SU-DHL-6 (cell line): ENCODE data around the gene MDM2.

Source experiments
- H2AFZ ChIP-seq: fragments of 200-600 bp; sonication (generic); 2 replicates; pipeline ENCODE4 v1.6.1; 2014; ENCODE audit warnings: low read depth, mild to moderate bottlenecking, moderate library complexity, mixed read lengths, antibody characterized with exemption, low read length; ENCODE audit not compliant: severe bottlenecking
- H3F3A ChIP-seq: fragments of 200-600 bp; shearing (Covaris generic); 2 replicates; pipeline ENCODE4 v1.6.0; 2016; ENCODE audit warnings: antibody characterized with exemption, mild to moderate bottlenecking; ENCODE audit not compliant: insufficient read depth
- H3K27ac ChIP-seq: fragments of 200-600 bp; sonication (generic); 2 replicates; pipeline ENCODE4 v1.5.1; 2016; ENCODE audit warnings: low read depth, mild to moderate bottlenecking, low read length, moderate library complexity, mixed read lengths
- H3K27me3 ChIP-seq: fragments of 200-600 bp; sonication (generic), shearing (Covaris generic); 2 replicates; pipeline ENCODE4 v1.6.0; 2014; ENCODE audit warnings: mild to moderate bottlenecking, low read length
- H3K36me3 ChIP-seq: fragments of 200-600 bp; sonication (generic); 2 replicates; pipeline ENCODE4 v1.6.1; 2014; ENCODE audit warnings: mild to moderate bottlenecking, low read length, mixed read lengths
- H3K4me2 ChIP-seq: fragments of 300-600, 200-600 bp; shearing (Covaris generic), sonication (generic); 2 replicates; pipeline ENCODE4 v1.6.0; 2014; ENCODE audit warnings: low read length, low read depth, mild to moderate bottlenecking; ENCODE audit not compliant: poor library complexity, severe bottlenecking
- H3K4me3 ChIP-seq: fragments of 200-600 bp; sonication (generic); 2 replicates; pipeline ENCODE4 v1.5.1; 2014; ENCODE audit warnings: antibody characterized with exemption, low read length, mild to moderate bottlenecking, mixed read lengths; ENCODE audit not compliant: insufficient read depth, poor library complexity, severe bottlenecking
- H3K79me2 ChIP-seq: fragments of 200-600 bp; sonication (generic); 2 replicates; pipeline ENCODE4 v1.6.1; 2014; ENCODE audit warnings: mild to moderate bottlenecking, low read length, moderate library complexity; ENCODE audit not compliant: insufficient read depth
- H3K9ac ChIP-seq: fragments of 200-600 bp; sonication (generic); 2 replicates; pipeline ENCODE4 v1.7.0; 2014; ENCODE audit warnings: mild to moderate bottlenecking, low read length
- H3K9me2 ChIP-seq: fragments of 200-600 bp; sonication (generic); replicated peaks from 2 replicates; pipeline ENCODE4 v1.6.1; 2014; ENCODE audit warnings: low read length; ENCODE audit not compliant: insufficient read depth
- H3K9me3 ChIP-seq: fragments of 200-600 bp; sonication (generic); 2 replicates; pipeline ENCODE4 v1.6.1; 2014; ENCODE audit warnings: low read length, mixed read lengths; ENCODE audit not compliant: insufficient read depth
- H4K20me1 ChIP-seq: fragments of 200-600 bp; sonication (generic); 2 replicates; pipeline ENCODE4 v1.6.1; 2014; ENCODE audit warnings: low read depth, mild to moderate bottlenecking, antibody characterized with exemption, low read length, moderate library complexity, mixed read lengths
- EZH2phosphoT487 ChIP-seq: fragments of 200-600 bp; sonication (generic), shearing (Covaris generic); conservative IDR thresholded peaks from 2 replicates; pipeline ENCODE4 v1.6.1; 2018; ENCODE audit warnings: mild to moderate bottlenecking, antibody characterized with exemption, low read length, moderate library complexity, mixed read lengths
- TF ChIP-seq, protein P1 (sequence below): fragments of 200-600 bp; sonication (generic); IDR thresholded peaks from one replicate; pipeline ENCODE4 v1.5.1; 2017; ENCODE audit warnings: antibody characterized with exemption, mild to moderate bottlenecking, low read length, moderate library complexity; ENCODE audit not compliant: insufficient read depth, poor library complexity, severe bottlenecking

The MDM2 gene

DNA sequence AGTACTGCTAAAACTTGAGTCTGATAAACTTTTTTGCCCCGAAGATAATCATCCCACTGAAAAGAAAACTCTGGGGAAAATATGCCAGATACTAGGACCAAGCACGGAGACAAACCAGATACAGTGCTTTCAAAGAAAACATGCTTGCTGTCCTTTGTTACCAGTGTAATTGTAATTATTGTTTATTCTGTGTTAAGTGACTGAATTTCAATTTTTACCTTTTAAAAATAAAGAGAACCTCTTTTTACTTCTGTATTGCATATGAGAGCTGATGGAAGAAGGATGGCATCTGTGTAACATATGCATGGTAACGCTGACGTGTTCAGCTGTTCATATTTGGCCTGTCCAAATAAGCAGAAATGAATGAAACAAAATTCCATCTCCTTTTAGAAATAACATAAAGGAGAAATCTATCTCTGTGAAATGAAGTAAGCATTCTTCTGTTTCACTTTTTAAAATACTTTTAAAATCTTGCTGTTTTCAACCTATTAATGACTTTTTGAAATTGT, 39.5 kb upstream of the MDM2 start:
- TF ChIP-seq, protein P1, sequence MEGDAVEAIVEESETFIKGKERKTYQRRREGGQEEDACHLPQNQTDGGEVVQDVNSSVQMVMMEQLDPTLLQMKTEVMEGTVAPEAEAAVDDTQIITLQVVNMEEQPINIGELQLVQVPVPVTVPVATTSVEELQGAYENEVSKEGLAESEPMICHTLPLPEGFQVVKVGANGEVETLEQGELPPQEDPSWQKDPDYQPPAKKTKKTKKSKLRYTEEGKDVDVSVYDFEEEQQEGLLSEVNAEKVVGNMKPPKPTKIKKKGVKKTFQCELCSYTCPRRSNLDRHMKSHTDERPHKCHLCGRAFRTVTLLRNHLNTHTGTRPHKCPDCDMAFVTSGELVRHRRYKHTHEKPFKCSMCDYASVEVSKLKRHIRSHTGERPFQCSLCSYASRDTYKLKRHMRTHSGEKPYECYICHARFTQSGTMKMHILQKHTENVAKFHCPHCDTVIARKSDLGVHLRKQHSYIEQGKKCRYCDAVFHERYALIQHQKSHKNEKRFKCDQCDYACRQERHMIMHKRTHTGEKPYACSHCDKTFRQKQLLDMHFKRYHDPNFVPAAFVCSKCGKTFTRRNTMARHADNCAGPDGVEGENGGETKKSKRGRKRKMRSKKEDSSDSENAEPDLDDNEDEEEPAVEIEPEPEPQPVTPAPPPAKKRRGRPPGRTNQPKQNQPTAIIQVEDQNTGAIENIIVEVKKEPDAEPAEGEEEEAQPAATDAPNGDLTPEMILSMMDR, result no peak
- TF ChIP-seq EZH2phosphoT487, result no peak
- Histone ChIP-seq H3F3A (peaks cover 37% of the 10 kb centered on the region), H3K79me2 (no peaks in the 10 kb centered on the region), H3K4me2 (no peak overlapping the region), H3K27me3 (no peaks in the 10 kb centered on the region), H3K9ac (no peak overlapping the region), H3K36me3 (0 out of 2 replicates have a peak, but pooled peaks cover 2% of the 10 kb centered on the region), H4K20me1 (no peaks in the 10 kb centered on the region), H3K27ac (no peak overlapping the region), H3K4me3 (no peak overlapping the region), H3K9me2 (no peaks in the 10 kb centered on the region), H3K9me3 (no peaks in the 10 kb centered on the region), H2AFZ (no peak overlapping the region)

DNA sequence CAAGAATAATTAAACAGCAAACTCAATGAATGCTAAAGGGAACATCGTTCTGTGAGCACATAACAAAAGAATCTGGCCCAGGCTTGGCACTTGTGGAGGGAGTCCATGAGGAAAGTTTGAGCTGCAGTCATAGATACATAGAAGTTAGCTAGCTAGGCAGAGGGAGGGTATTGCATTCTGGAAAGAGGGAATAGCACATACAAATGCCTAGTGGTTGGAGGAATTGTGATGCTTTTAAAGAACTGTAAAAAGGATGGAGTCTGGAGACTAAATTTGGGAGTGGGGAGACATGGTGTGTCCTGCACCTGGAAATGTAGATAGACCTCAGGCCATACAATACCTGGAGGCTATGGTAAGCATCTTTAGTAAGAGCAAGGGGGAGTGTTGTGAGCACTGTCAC, 38.0 kb upstream of the MDM2 start:
- Histone ChIP-seq H4K20me1 (no peaks in the 10 kb centered on the region), H2AFZ (no peak overlapping the region), H3K79me2 (no peaks in the 10 kb centered on the region), H3K4me2 (no peak overlapping the region), H3F3A (peaks cover 41% of the 10 kb centered on the region), H3K9ac (no peak overlapping the region), H3K4me3 (no peak overlapping the region), H3K27me3 (no peaks in the 10 kb centered on the region), H3K9me3 (no peaks in the 10 kb centered on the region), H3K36me3 (no peaks in the 10 kb centered on the region), H3K9me2 (no peaks in the 10 kb centered on the region), H3K27ac (0 out of 2 replicates have a peak overlapping the region, but pooled peaks have one; percentile 0)
- TF ChIP-seq, protein P1, result no peak
- no peak for TF ChIP-seq EZH2phosphoT487

DNA sequence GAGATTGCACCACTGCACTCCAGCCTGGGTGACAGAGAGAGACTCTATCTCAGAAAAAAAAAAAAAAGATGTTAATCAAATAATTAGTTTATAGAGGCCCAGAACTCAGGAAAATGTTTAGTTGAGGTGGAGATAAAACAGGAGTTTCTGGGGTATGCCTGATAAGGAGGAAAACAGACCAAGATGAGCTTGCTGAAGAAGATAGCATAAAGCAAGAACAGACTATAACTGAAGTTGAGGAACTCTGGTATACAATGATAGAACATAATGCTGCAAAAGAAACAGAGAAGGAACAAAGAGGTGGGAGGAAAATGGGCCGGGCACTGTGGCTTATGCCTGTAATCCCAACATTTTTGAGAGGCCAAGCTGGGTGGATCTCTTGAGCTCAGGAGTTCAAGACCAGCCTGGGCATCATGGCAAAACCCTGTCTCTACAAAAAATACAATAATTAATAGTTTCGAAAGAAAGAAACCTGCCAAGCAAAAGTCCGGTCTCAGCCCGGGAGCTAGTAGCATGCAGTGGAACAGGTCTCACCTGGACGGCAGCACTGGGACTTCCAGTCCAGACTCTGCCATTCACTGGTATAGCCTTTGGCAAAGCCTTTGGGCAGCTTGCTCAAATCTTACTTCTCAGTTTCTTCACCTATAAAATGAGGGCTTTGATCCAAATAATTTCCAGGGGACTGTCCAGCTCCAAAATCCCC, 36.6 kb upstream of the MDM2 start:
- Histone ChIP-seq H3K4me2 (peak overlapping the region; percentile 12), H3F3A (peaks cover 41% of the 10 kb centered on the region), H3K9ac (no peak overlapping the region), H3K9me3 (no peaks in the 10 kb centered on the region), H3K4me3 (no peak overlapping the region), H2AFZ (no peak overlapping the region), H4K20me1 (no peaks in the 10 kb centered on the region), H3K36me3 (no peaks in the 10 kb centered on the region), H3K27me3 (no peaks in the 10 kb centered on the region), H3K79me2 (no peaks in the 10 kb centered on the region), H3K9me2 (no peaks in the 10 kb centered on the region), H3K27ac (peak overlapping the region; percentile 87)
- no peak for TF ChIP-seq EZH2phosphoT487
- TF ChIP-seq, protein P1, result no peak
